GM18520 (cell line): ENCODE data around the gene ASF1B.

Experiments
- ATAC-seq: cut with Tn5 transposase; IDR thresholded peaks from one replicate; pipeline ENCODE4 v1.9.1; 2021; ENCODE audit not compliant: unreplicated experiment

Gene ASF1B

DNA sequence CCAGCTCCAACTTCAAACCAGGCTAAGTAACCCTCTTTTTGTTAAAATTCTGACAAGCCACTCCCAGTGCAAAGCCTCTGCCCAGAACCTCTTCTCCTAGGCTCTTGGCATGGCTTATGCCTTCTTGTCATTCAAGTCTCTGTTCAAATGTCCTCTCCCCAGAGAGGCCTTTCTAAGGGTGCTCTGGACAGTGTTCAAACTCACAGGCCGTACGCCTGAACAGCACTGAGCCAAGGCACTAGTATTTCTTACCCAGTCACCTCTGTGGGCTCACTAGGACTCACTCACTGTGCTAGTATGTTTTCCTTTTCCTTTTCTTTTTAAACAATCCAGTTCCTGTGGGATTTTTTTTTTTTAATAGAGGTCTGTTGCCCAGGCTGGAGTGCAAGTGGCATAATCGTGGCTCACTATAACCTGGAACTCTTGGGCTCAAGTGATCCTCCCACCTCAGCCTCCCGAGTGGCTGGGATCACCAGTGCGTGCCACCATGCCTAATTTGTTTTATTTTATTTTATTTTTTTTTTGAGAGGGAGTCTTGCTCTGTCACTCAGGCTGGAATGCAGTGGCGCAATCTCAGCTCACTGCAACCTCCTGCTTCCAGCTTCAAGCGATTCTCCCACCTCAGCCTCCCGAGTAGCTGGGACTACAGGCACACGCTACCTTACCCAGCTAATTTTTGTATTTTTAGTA is 2.3 kb upstream of the ASF1B start:
- ATAC-seq = no peak

DNA sequence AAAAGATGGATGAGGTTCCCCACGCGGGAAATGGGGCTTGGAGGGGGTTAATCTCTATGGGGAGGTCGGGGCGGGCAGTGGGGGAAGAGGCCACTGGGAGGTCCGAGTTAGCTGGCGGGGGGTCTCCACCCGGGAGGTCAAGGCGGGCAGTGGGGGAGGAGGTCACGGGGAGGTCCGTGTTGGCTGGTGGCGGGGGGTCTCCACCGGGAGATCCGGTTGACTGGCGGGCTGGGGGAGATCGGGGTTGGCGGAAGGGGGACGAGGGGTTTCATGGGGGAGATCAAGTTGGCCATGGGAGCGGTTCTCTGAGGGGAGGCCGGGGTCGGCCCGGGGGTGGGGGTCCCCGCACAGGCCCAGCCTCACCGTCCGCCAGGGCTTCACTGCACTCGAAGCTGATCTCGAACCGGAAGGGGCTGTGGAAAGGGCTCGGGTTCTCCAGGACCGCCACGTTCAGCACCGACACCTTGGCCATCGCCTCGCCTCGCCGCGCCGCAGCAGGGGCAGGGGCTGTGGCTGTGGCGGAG is 342 bp downstream of the ASF1B start:
- ATAC-seq = no peak

GRCh38 chr19:14135355-14135754 is 1.0 kb downstream of the ASF1B start:
- no peak for ATAC-seq

- ATAC-seq = no peak
These were observed 8.4 kb downstream of the ASF1B start for GRCh38 chr19:14127929-14128509.

GRCh38 chr19:14127176-14127575 is 9.2 kb downstream of the ASF1B start:
- ATAC-seq = no peak

GRCh38 chr19:14122924-14123323 is 13.5 kb downstream of the ASF1B start:
- no peak for ATAC-seq

DNA sequence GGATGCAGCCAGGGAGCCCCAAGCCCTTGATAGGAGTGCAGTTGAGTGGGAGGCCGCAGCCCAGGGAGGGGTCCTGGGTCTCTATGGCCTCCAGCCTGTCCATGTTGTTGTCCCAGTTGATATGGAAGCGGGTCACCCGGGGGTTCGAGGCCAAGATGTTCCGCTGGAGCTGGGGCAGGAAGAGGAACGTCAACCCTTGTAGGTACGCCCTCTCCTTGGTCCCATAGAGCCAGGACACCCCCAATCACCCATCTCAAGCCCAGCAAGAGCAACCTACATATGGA is 15.9 kb downstream of the ASF1B start:
- ATAC-seq = no peak

DNA sequence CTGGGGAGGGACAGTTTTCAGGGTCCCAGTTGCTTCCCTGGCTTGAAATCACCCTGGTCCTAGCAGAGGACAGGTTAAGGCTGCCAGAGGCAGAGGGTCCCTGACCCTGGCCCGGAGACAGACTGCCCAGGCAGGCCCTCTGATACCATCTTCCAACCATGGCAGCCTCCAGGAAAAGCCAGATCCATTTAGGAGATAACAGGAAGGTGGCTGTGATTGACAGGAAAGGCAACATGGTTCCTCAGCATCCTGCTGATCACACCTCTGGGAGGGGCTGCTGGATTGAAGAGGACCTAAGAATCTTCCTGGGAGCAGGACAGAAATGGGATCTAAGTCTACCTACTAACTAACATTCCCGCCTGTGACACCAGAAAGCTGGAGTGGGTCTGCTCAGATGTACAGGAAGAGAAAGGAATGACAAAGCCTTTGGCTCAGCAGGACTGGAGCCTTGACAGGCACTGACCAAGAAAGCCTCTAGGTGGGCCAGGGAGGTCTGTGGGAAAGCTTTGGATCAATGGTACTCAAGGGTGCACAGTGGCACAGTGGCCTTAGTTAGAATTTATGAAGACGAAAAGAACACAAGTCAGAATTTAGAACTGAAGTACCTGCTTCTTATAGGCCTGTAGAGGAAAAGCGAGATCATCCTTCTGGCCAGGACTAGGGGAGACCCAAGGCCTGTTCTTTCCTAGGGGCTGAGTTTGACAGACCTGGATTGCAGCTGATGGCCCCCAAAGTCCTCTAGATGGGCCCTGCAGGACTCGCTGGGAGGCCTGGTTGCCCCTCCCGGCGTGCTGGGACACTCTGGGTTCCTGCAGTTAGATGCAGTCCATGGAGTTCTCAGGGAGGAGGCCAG is 16.5 kb downstream of the ASF1B start:
- no peak for ATAC-seq

GRCh38 chr19:14119146-14119545 is 17.2 kb downstream of the ASF1B start:
- ATAC-seq = no peak

DNA sequence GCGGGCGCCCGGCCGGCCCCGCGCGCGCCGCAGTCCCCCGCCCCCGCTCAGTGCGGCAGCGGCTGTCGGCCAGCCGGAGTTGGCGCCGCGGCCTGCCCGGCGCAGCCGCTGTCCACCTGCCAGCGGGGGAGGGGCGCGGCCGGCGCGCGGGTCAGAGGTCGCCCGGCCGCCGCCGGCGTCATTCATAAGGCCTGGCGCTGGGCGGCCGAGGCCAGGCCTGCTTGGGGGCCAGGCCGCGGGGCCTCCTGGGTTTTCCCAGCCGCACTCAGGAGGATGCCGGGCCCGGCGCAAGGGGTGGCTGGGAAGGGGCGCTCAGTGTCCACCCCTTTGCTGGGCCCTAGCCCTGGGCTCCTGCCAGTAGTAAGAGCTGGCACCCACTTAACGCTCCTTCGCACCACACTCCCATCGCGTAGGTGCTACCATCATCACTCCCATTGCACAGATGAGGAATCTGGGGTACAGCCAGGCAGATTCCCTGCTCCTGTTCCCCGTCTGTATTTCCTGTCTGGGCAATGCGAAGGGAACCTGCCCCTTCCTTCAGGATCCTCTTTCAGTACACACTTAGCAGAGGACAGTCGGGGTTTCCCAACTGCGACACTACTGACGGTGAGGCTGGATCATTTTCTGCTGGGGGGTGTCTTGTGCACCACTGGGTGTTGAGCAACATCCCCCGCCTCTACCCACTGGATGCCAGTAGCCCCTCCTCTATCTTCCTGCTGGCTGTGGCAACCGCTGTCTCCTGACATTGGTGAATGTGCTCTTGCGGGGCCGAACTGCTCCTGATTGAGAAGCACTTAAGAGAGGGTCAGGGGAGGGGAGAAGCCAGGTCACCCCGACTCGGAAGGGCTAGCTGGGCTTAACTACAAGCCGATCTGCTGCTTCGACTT is 18.0 kb downstream of the ASF1B start:
- ATAC-seq = peak; percentile 24

DNA sequence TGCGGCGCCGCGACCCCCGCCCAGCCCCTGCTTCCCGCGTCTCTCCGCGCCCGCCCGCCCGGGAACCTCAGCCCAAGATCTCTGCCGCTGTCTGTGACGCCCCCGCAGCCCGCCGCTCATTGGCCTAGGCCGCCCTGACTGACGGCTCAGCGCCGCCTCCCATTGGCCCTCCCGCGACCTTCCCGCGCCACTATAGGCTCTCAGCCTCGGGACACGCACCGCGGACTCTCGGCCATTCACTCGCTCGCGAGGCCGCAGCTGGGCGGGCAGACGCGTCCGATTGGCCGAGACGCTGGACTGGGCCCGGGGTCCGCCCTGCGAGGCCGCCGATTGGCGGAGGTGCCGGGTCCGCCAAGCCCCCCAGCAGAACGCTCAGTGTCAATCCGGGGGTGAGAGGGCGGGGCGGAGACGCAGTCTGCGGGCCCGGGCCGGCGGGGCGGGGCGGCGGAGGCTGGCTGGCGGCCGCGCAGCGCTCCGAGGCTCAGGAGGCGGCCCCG is 18.7 kb downstream of the ASF1B start, which contains the start of gene PRKACA:
Gene PRKACA, minus strand, starts transcription at position 95 of the 497 bp plus-strand sequence. CDS start 215 bp downstream, outside the sequence.
- ATAC-seq = peak; percentile 94

GRCh38 chr19:14116918-14117578 is 19.3 kb downstream of the ASF1B start:
- ATAC-seq = no peak

GRCh38 chr19:14116525-14116917 is 19.9 kb downstream of the ASF1B start:
- ATAC-seq = no peak

DNA sequence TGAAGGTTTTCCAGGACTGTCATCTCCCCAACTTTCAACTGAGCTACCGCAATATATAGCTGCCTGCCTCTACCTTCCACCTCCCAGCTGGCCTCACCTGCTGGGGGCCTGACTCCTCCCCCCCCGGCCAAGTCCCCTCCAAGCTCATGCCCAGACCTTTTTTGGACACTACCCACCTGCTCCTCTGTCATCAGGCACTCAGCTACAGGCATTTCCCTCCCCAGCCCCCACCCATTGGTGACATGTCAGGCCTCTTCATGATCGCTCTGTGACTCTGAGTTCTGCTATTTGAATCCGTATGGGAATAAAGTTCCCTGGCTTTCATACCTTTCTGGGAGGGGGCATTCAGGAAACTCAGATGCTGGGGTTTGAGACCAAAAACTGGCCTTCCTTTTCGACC is 20.6 kb downstream of the ASF1B start:
- no peak for ATAC-seq

DNA sequence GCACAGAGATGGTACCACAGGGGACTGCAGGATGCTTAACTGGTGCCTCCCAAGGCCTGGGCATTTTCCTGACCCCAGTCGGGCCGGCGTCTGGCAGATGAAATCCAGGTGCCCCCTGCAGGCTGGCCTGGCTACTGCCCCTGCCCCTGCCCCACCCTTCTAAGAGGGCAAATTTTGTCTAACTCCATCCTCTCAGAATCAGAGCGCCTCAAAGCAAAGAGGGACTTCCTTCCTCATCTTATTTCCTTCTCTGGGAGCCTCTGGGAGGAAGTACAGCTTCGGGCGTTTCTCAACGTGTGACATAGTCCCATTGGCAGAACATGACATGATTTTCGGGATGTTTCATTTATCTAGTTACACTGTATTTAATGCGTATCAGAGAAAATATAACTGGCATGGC is 21.5 kb downstream of the ASF1B start:
- no peak for ATAC-seq

DNA sequence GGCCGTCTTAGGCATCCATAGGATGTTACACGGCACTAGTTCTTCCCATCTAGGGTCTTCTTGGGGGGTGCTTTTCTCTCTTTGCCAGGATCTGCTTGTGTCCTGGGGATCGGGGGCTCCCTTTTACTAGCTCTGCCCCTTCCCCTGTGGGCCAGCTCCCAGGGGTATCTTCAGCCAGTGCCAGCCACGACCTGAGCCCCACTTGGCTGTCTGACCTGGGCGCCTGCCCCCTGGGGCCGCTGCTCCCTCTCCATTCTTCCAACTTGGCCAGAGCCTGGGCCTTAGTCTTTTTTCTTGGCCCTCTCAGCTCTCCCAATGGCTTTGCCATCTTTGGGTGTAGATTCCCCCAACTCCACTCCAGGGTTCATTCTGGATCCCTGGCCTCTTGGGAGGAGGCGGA is 21.9 kb downstream of the ASF1B start:
- ATAC-seq = no peak

DNA sequence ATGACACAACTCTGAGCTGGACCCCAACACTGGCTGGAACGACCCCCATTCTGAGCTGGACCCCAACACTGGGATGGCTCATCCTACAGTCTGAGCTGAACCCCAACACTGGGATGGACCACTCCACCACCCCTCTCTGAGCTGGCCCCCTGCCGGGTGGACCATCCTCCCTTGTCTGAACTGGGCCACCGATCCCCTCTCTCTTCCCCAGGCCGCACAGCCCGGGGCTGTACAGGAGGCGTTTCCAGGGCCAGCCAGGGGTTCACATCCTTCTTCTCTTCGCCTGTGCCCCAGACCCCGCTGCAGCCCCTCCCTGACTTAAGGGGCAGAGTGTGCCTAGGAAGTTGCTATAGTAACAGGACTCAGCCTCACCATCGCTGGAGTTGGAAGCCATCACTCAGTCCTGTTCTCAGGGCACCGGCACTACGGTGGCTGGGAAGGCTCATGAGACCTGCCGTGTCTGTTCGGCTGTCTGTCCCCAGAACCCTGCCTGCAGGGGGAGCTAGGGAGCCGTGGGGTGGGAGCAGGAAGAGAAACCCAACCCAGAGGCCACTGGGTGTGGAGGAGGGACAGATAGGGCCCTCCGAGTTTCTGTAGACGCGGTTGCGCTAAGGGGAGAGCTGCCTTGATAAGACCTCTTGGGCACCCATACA is 22.5 kb downstream of the ASF1B start:
- ATAC-seq = no peak

- no peak for ATAC-seq
These were observed 23.5 kb downstream of the ASF1B start for GRCh38 chr19:14112809-14113385.

GRCh38 chr19:14112051-14112808 is 24.2 kb downstream of the ASF1B start:
- ATAC-seq = no peak
